Karpas-422 (cell line): ENCODE data around the gene AFAP1L2. TPM values are rescaled to one million over a fixed set of nuclear protein-coding genes. Genes with fewer than 3 reads are reported as not detected.

ENCODE experiments used
- DNase-seq: peaks from one replicate; pipeline ENCODE4 v3.0.0-alpha.2; 2015
- H2AFZ ChIP-seq: fragments of 200-600 bp; sonication (generic); 2 replicates; pipeline ENCODE4 v1.6.1; 2014; ENCODE audit warnings: antibody characterized with exemption, low read length, mixed read lengths
- H3K27ac ChIP-seq: fragments of 200-600 bp; sonication (generic); 2 replicates; pipeline ENCODE4 v1.5.1; 2014; ENCODE audit warnings: mild to moderate bottlenecking, low read length, moderate library complexity
- H3K27me3 ChIP-seq: fragments of 200-600 bp; sonication (generic); 2 replicates; pipeline ENCODE4 v1.6.1; 2014; ENCODE audit warnings: low read length, mixed read lengths
- H3K36me3 ChIP-seq: fragments of 200-600 bp; sonication (generic); 2 replicates; pipeline ENCODE4 v1.6.1; 2014; ENCODE audit warnings: low read length, mixed read lengths; ENCODE audit not compliant: insufficient read depth
- H3K4me1 ChIP-seq: fragments of 200-600 bp; sonication (generic); 2 replicates; pipeline ENCODE4 v1.6.1; 2014; ENCODE audit warnings: mild to moderate bottlenecking, low read length, mixed read lengths
- H3K4me2 ChIP-seq: fragments of 200-600 bp; sonication (generic); 2 replicates; pipeline ENCODE4 v1.6.1; 2014; ENCODE audit warnings: low read length, low read depth, mild to moderate bottlenecking; ENCODE audit not compliant: poor library complexity, severe bottlenecking
- H3K4me3 ChIP-seq: fragments of 200-600 bp; sonication (generic); 2 replicates; pipeline ENCODE4 v1.5.1; 2014; ENCODE audit warnings: mild to moderate bottlenecking, antibody characterized with exemption, low read length, mixed read lengths
- H3K79me2 ChIP-seq: fragments of 200-600 bp; sonication (generic); 2 replicates; pipeline ENCODE4 v1.6.1; 2014; ENCODE audit warnings: mild to moderate bottlenecking, low read length, mixed read lengths
- H3K9ac ChIP-seq: fragments of 200-600 bp; sonication (generic); 2 replicates; pipeline ENCODE4 v1.6.0; 2014; ENCODE audit warnings: low read length
- H3K9me2 ChIP-seq: fragments of 200-600 bp; sonication (generic), shearing (Covaris generic); replicated peaks from 2 replicates; pipeline ENCODE4 v1.6.0; 2014; ENCODE audit warnings: mild to moderate bottlenecking, low read length, moderate library complexity; ENCODE audit not compliant: insufficient read depth
- H3K9me3 ChIP-seq: fragments of 300-700, 200-600 bp; sonication (generic); 2 replicates; pipeline ENCODE4 v1.6.1; 2014; ENCODE audit warnings: low read length, mixed read lengths
- H4K20me1 ChIP-seq: fragments of 200-600 bp; sonication (generic); 2 replicates; pipeline ENCODE4 v1.6.1; 2014; ENCODE audit warnings: mild to moderate bottlenecking, antibody characterized with exemption, low read length, low read depth; ENCODE audit not compliant: insufficient read depth
- total RNA-seq: library from RNA; depleted of rRNA; stranded (reverse); fragments of >200 nt; shearing (Covaris generic); gene quantifications from 2 replicates; pipeline ENCODE4 v1.2.3, GENCODE V29; 2014; ENCODE audit warnings: low replicate concordance

Gene AFAP1L2
- total RNA-seq, 1 experiment from 2014 or later, result 2.0 TPM

DNA sequence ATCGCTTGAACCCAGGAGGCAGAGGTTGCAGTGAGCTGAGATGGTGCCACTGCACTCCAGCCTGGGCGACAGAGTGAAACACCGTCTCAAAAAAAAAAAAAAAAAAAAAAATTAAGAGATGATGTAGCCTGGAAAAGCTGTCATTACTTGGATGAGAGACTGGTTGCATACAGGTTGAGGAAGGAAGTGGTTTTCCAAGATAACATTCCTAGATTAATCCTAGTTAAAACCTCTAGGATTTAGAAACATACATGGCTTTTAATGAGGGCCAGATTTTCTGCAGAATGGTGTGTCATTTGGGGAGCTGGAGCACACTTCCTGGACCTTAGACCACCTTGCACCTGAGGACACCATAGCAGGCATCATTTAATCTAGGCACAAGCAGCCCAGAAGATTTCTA, 147.5 kb downstream of the AFAP1L2 start:
- H3K4me2 ChIP-seq, result no peak overlapping the region
- H4K20me1 ChIP-seq, result no peaks in the 10 kb centered on the region
- H3K9me3 ChIP-seq, result no peaks in the 10 kb centered on the region
- H3K9ac ChIP-seq, result no peak overlapping the region
- DNase-seq, result no peak
- no peaks in the 10 kb centered on the region for H3K27me3 ChIP-seq
- no peaks in the 10 kb centered on the region for H3K79me2 ChIP-seq
- no peaks in the 10 kb centered on the region for H3K4me1 ChIP-seq
- H3K36me3 ChIP-seq, result no peaks in the 10 kb centered on the region
- H3K9me2 ChIP-seq, result no peaks in the 10 kb centered on the region
- no peak overlapping the region for H3K27ac ChIP-seq
- no peak overlapping the region for H3K4me3 ChIP-seq
- no peak overlapping the region for H2AFZ ChIP-seq

DNA sequence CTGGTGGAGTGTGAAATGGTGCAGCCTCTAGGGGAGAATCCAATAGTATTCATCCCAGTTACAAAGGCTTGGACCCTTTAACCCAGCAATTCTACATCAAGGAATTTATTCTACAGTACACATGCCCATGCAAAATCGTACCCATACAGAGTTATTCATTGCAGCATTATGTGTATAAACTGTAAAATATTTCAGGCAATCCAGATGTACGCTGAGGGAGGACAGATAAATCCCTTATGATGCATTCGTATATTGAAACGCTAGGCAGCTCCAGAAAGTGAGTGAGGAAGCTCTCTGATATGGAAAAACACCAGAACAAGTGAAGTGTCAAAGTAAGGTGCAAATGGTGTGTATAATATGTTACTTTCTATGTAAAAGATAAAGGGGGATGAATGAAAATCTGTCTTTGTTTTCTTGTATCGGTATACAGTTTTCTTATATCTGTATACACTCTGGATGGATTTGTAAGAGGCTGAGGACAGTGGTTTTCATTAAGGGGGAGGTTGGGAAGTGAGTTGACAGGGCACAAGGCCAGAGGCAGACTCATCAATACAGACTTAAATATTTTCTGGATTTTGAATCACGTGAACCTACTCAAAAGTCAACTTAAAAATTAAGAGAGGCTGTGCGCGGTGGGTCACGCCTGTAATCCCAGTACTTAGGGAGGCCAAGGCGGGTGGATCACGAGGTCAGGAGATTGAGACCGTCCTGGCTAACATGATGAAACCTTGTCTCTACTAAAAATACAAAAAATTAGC, 148.1 kb downstream of the AFAP1L2 start:
- H3K36me3 ChIP-seq, result no peaks in the 10 kb centered on the region
- no peak overlapping the region for H3K4me2 ChIP-seq
- H3K4me3 ChIP-seq, result no peak overlapping the region
- H3K4me1 ChIP-seq, result no peaks in the 10 kb centered on the region
- no peak overlapping the region for H3K9ac ChIP-seq
- no peaks in the 10 kb centered on the region for H3K9me2 ChIP-seq
- no peaks in the 10 kb centered on the region for H3K79me2 ChIP-seq
- no peak overlapping the region for H2AFZ ChIP-seq
- H3K27ac ChIP-seq, result no peak overlapping the region
- H4K20me1 ChIP-seq, result no peaks in the 10 kb centered on the region
- no peak for DNase-seq
- H3K9me3 ChIP-seq, result no peaks in the 10 kb centered on the region
- H3K27me3 ChIP-seq, result no peaks in the 10 kb centered on the region

GRCh38 chr10:114255227-114255626, 149.1 kb downstream of the AFAP1L2 start:
- no peaks in the 10 kb centered on the region for H4K20me1 ChIP-seq
- no peaks in the 10 kb centered on the region for H3K9me2 ChIP-seq
- H3K27me3 ChIP-seq, result no peaks in the 10 kb centered on the region
- no peak overlapping the region for H3K4me2 ChIP-seq
- no peaks in the 10 kb centered on the region for H3K36me3 ChIP-seq
- no peak overlapping the region for H3K9ac ChIP-seq
- H3K79me2 ChIP-seq, result no peaks in the 10 kb centered on the region
- no peaks in the 10 kb centered on the region for H3K9me3 ChIP-seq
- no peak overlapping the region for H2AFZ ChIP-seq
- no peak overlapping the region for H3K4me3 ChIP-seq
- DNase-seq, result no peak
- no peaks in the 10 kb centered on the region for H3K4me1 ChIP-seq
- no peak overlapping the region for H3K27ac ChIP-seq

GRCh38 chr10:114252883-114253282, 151.4 kb downstream of the AFAP1L2 start:
- Histone ChIP-seq H4K20me1 (no peaks in the 10 kb centered on the region), H3K79me2 (no peaks in the 10 kb centered on the region), H3K27ac (no peak overlapping the region), H3K27me3 (no peaks in the 10 kb centered on the region), H3K4me3 (no peak overlapping the region), H3K9me3 (no peaks in the 10 kb centered on the region), H3K4me2 (no peak overlapping the region), H3K4me1 (no peaks in the 10 kb centered on the region), H3K9me2 (no peaks in the 10 kb centered on the region), H2AFZ (no peak overlapping the region), H3K36me3 (no peaks in the 10 kb centered on the region), H3K9ac (no peak overlapping the region)
- DNase-seq, result no peak

DNA sequence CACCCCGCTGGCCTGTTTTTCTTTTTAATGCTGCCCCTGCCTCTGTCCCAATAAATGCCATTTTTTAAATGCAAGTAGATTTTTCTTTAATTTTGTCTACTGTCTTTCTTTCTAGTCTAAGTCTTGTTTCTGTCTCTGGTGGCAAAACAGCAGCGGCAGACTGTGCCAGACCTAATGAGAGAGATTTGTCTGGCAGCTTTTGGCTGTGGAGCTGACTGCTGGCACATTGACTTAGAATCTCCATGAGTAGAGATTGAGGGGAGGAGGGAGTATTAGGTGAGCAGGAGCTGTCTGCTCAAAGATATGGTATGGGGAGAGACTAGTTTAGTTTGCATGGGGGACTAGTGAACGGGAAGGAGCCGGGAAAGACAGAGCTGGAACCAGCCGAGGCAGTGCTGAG, 152.2 kb downstream of the AFAP1L2 start:
- Histone ChIP-seq H4K20me1 (no peaks in the 10 kb centered on the region), H3K4me3 (no peak overlapping the region), H3K9ac (no peak overlapping the region), H3K4me1 (no peaks in the 10 kb centered on the region), H3K79me2 (no peaks in the 10 kb centered on the region), H3K9me3 (no peaks in the 10 kb centered on the region), H3K36me3 (no peaks in the 10 kb centered on the region), H3K4me2 (no peak overlapping the region), H2AFZ (no peak overlapping the region), H3K9me2 (no peaks in the 10 kb centered on the region), H3K27ac (no peak overlapping the region), H3K27me3 (no peaks in the 10 kb centered on the region)
- no peak for DNase-seq

- Histone ChIP-seq H3K4me3 (no peak overlapping the region), H2AFZ (no peak overlapping the region), H3K36me3 (no peaks in the 10 kb centered on the region), H3K4me1 (no peaks in the 10 kb centered on the region), H3K9me2 (no peaks in the 10 kb centered on the region), H3K27ac (no peak overlapping the region), H4K20me1 (no peaks in the 10 kb centered on the region), H3K9me3 (no peaks in the 10 kb centered on the region), H3K27me3 (no peaks in the 10 kb centered on the region), H3K4me2 (no peak overlapping the region), H3K9ac (no peak overlapping the region), H3K79me2 (no peaks in the 10 kb centered on the region)
- DNase-seq, result no peak
These were observed 153.6 kb downstream of the AFAP1L2 start for GRCh38 chr10:114250716-114251115.

GRCh38 chr10:114250236-114250635, 154.1 kb downstream of the AFAP1L2 start:
- no peaks in the 10 kb centered on the region for H3K4me1 ChIP-seq
- H3K4me3 ChIP-seq, result no peak overlapping the region
- no peak overlapping the region for H2AFZ ChIP-seq
- no peak for DNase-seq
- H3K9me2 ChIP-seq, result no peaks in the 10 kb centered on the region
- no peaks in the 10 kb centered on the region for H4K20me1 ChIP-seq
- H3K27ac ChIP-seq, result no peak overlapping the region
- H3K79me2 ChIP-seq, result no peaks in the 10 kb centered on the region
- H3K27me3 ChIP-seq, result no peaks in the 10 kb centered on the region
- H3K9ac ChIP-seq, result no peak overlapping the region
- H3K9me3 ChIP-seq, result no peaks in the 10 kb centered on the region
- H3K4me2 ChIP-seq, result no peak overlapping the region
- no peaks in the 10 kb centered on the region for H3K36me3 ChIP-seq

- Histone ChIP-seq H3K9me3 (no peaks in the 10 kb centered on the region), H3K27ac (no peak overlapping the region), H3K4me1 (no peaks in the 10 kb centered on the region), H3K27me3 (no peaks in the 10 kb centered on the region), H3K9me2 (no peaks in the 10 kb centered on the region), H3K9ac (no peak overlapping the region), H4K20me1 (no peaks in the 10 kb centered on the region), H3K36me3 (no peaks in the 10 kb centered on the region), H3K4me3 (no peak overlapping the region), H3K4me2 (peak overlapping the region; percentile 13), H3K79me2 (no peaks in the 10 kb centered on the region), H2AFZ (no peak overlapping the region)
- DNase-seq, result no peak
These were observed 157.5 kb downstream of the AFAP1L2 start for GRCh38 chr10:114246679-114247305.
